Panc1 (cell line): ENCODE data around the gene AHSG. TPM values are rescaled to one million over a fixed set of nuclear protein-coding genes. Genes with fewer than 3 reads are reported as not detected.

Experiments used
- ATAC-seq: fragments of 200-7000 bp; cut with Tn5 transposase; 2 replicates; pipeline ENCODE4 v1.9.1; 2020; ENCODE audit warnings: mild to moderate bottlenecking, moderate library complexity
- BruUV-seq: library from RNA; stranded (reverse); fragments of 400-500 nt; replicated peaks from 2 replicates; lab custom pipeline; 2021; lab: Mats Ljungman, UMichigan
- CTCF ChIA-PET: fragments of 300-600 bp; sonication (Branson Sonifier 250); formaldehyde crosslinking; loops from one replicate; lab custom pipeline; 2022; ENCODE audit warnings: antibody characterized with exemption; lab: Charles Lee
- POLR2A ChIA-PET: fragments of 300-600 bp; sonication (Branson Sonifier 250); formaldehyde crosslinking; loops from one replicate; lab custom pipeline; 2022; ENCODE audit warnings: antibody characterized with exemption; lab: Charles Lee
- DNase-seq: peaks from one replicate; pipeline ENCODE4 v3.0.0-alpha.2; 2010; ENCODE audit warnings: low read depth, low spot score
- H3K27ac ChIP-seq: 2 replicates; pipeline ENCODE4 v1.5.1; 2011; ENCODE audit warnings: mild to moderate bottlenecking, low read length, inconsistent platforms
- H3K27me3 ChIP-seq: fragments of 200-500 bp; sonication (Bioruptor generic); 2 replicates; pipeline ENCODE4 v1.6.0; 2014; ENCODE audit warnings: low read length, inconsistent platforms; ENCODE audit not compliant: control insufficient read depth, insufficient read depth
- H3K36me3 ChIP-seq: fragments of 200-500 bp; sonication (Bioruptor generic); 2 replicates; pipeline ENCODE4 v1.5.1; 2014; ENCODE audit warnings: inconsistent platforms, mild to moderate bottlenecking, low read length, moderate library complexity; ENCODE audit not compliant: control insufficient read depth, insufficient read depth
- H3K4me1 ChIP-seq: 2 replicates; pipeline ENCODE4 v1.5.1; 2011; ENCODE audit warnings: inconsistent platforms, mild to moderate bottlenecking, low read length, moderate library complexity; ENCODE audit not compliant: control insufficient read depth, insufficient read depth
- H3K4me3 ChIP-seq, 2 experiments: 2 replicates each; pipeline ENCODE4 v1.5.1; 2011 to 2012; ENCODE audit warnings: low read depth in 2 of 2, low read length in 2 of 2, mild to moderate bottlenecking in 2 of 2, inconsistent platforms in 1 of 2, moderate library complexity in 1 of 2
- H3K9me3 ChIP-seq: fragments of 200-500 bp; sonication (Bioruptor generic); 2 replicates; pipeline ENCODE4 v1.5.1; 2014; ENCODE audit warnings: low read depth, mild to moderate bottlenecking, inconsistent platforms, low read length, moderate library complexity; ENCODE audit not compliant: control insufficient read depth, insufficient read depth
- POLR2AphosphoS5 ChIP-seq: IDR thresholded peaks from 2 replicates; pipeline ENCODE4 v1.6.1; 2012; ENCODE audit warnings: mild to moderate bottlenecking, low read depth, low read length, moderate library complexity
- SIN3A ChIP-seq: IDR thresholded peaks from 2 replicates; pipeline ENCODE4 v1.6.1; 2012; ENCODE audit warnings: low read depth, mild to moderate bottlenecking, low read length, moderate library complexity, borderline replicate concordance; ENCODE audit not compliant: insufficient read depth
- TCF7L2 ChIP-seq: IDR thresholded peaks from 2 replicates; pipeline ENCODE4 v1.6.1; 2011; ENCODE audit warnings: mild to moderate bottlenecking, low read depth, low read length, inconsistent platforms
- in situ Hi-C: cut with HindIII; loops from 2 replicates; pipeline ENCODE4 v1.10.0; 2016; ENCODE audit warnings: low sequenced_read_pairs, low pct_unique_long_range_greater_than_20kb
- intact Hi-C: fragments of 100-400 bp; cut with micrococcal nuclease; formaldehyde crosslinking; loops from one replicate; pipeline ENCODE4 v1.10.0; 2022; ENCODE audit not compliant: unreplicated experiment
- total RNA-seq: library from RNA; stranded (reverse); gene quantifications from one replicate; pipeline ENCODE4 v1.2.1, GENCODE V29; 2021; ENCODE audit not compliant: unreplicated experiment
- TF ChIP-seq, protein P1 (sequence below), 2 experiments: IDR thresholded peaks; 2 replicates each; pipeline ENCODE4 v1.6.1; 2011 to 2012; ENCODE audit warnings: low read depth in 2 of 2, control low read depth in 1 of 2, low read length in 1 of 2, mild to moderate bottlenecking in 1 of 2, moderate library complexity in 1 of 2; ENCODE audit not compliant: insufficient read depth in 1 of 2
- TF ChIP-seq, protein P2 (sequence below): fragments of 450-650 bp; IDR thresholded peaks from 2 replicates; pipeline ENCODE4 v1.5.1; 2017; ENCODE audit warnings: mild to moderate bottlenecking

Gene AHSG
- total RNA-seq, 1 experiment from 2014 or later: 0.85 TPM

DNA sequence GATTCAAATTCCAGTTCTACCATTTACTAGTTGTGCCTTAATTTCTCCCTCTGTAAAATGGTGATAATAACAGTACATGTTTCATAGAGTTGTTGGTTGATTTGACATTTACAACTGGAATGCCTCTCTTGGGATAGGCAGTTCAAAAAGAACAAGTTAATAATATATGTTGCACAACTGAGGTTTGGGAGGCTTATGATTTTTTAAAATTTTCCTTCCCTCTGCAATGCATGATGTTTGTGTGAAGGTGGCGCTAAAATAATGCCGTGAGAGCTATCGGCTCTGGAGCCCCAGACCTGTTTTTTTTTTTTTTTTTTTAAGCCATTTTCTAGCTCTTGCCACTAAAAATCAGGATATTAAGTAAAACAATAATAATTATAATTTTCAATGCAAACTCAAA is 23.7 kb upstream of the AHSG start:
- no peaks in the 10 kb centered on the region for H3K27me3 ChIP-seq
- no TSS peak for BruUV-seq
- ChIA-PET POLR2A (no interaction called here), CTCF (interaction anchor here (0.6 to 0.7 kb wide), 3 partner anchors 20 to 233 kb away, joined by 4 to 7 read pairs (median 5); no protein-coding TSS in a partner anchor)
- DNase-seq (no peak), ATAC-seq (no peak)
- H3K36me3 ChIP-seq: peaks cover 9% of the 10 kb centered on the region
- intact Hi-C loops (no loop called here), in situ Hi-C loops (no loop called here)
- no peak overlapping the region for H3K27ac ChIP-seq
- H3K4me1 ChIP-seq: no peaks in the 10 kb centered on the region
- H3K4me3 ChIP-seq: no peak overlapping the region
- TF ChIP-seq, protein P1, sequence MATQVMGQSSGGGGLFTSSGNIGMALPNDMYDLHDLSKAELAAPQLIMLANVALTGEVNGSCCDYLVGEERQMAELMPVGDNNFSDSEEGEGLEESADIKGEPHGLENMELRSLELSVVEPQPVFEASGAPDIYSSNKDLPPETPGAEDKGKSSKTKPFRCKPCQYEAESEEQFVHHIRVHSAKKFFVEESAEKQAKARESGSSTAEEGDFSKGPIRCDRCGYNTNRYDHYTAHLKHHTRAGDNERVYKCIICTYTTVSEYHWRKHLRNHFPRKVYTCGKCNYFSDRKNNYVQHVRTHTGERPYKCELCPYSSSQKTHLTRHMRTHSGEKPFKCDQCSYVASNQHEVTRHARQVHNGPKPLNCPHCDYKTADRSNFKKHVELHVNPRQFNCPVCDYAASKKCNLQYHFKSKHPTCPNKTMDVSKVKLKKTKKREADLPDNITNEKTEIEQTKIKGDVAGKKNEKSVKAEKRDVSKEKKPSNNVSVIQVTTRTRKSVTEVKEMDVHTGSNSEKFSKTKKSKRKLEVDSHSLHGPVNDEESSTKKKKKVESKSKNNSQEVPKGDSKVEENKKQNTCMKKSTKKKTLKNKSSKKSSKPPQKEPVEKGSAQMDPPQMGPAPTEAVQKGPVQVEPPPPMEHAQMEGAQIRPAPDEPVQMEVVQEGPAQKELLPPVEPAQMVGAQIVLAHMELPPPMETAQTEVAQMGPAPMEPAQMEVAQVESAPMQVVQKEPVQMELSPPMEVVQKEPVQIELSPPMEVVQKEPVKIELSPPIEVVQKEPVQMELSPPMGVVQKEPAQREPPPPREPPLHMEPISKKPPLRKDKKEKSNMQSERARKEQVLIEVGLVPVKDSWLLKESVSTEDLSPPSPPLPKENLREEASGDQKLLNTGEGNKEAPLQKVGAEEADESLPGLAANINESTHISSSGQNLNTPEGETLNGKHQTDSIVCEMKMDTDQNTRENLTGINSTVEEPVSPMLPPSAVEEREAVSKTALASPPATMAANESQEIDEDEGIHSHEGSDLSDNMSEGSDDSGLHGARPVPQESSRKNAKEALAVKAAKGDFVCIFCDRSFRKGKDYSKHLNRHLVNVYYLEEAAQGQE (IDR thresholded peaks at IDR 0.05; ENCODE audit: insufficient read depth in 1 of 2, low read depth in 2 of 2, low read length in 1 of 2): no peak
- no peak for TF ChIP-seq SIN3A
- no peaks in the 10 kb centered on the region for H3K9me3 ChIP-seq

DNA sequence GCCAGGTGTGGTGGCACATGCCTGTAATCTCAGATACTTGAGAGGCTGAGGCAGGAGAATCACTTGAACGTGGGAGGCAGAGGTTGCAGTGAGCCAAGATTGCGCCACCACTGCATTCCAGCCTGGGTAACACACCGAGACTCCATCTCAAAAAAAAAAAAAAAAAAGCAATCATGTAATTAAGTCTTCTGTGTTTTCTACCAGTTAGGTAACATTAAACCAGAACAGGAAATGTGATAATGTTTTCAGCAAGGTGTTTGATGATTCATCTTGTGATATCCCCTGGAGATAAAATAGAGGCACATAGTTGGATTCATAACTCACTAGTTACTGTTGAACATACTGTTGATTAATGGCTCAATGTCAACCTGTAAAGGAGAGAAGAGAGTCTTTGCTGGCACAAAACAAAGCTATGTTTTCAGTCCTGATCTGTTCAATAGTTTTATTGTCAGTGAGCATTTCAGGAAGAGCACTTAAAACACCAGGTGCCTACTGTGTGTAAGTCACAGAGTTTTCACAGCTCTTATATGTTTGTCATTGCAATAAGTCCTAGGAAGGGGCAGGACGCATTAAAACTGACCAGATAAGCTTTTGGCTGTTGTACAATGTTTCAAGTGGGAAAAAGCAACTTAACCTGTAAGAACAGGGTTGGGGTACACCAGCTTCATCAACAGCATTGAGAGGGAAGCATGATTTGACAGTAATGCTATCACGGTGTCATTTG is 22.8 kb upstream of the AHSG start:
- H3K4me1 ChIP-seq: no peaks in the 10 kb centered on the region
- TF ChIP-seq, protein P1 (IDR thresholded peaks at IDR 0.05; ENCODE audit: insufficient read depth in 1 of 2, low read depth in 2 of 2, low read length in 1 of 2): no peak
- no peak for TF ChIP-seq SIN3A
- no peak for TF ChIP-seq TCF7L2
- no peak for TF ChIP-seq POLR2AphosphoS5
- TF ChIP-seq, protein P2, sequence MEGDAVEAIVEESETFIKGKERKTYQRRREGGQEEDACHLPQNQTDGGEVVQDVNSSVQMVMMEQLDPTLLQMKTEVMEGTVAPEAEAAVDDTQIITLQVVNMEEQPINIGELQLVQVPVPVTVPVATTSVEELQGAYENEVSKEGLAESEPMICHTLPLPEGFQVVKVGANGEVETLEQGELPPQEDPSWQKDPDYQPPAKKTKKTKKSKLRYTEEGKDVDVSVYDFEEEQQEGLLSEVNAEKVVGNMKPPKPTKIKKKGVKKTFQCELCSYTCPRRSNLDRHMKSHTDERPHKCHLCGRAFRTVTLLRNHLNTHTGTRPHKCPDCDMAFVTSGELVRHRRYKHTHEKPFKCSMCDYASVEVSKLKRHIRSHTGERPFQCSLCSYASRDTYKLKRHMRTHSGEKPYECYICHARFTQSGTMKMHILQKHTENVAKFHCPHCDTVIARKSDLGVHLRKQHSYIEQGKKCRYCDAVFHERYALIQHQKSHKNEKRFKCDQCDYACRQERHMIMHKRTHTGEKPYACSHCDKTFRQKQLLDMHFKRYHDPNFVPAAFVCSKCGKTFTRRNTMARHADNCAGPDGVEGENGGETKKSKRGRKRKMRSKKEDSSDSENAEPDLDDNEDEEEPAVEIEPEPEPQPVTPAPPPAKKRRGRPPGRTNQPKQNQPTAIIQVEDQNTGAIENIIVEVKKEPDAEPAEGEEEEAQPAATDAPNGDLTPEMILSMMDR: no peak
- no peak overlapping the region for H3K4me3 ChIP-seq
- no TSS peak for BruUV-seq
- H3K36me3 ChIP-seq: peaks cover 7% of the 10 kb centered on the region; the same call in 1 of the 2 replicates
- ChIA-PET POLR2A (no interaction called here), CTCF (interaction anchor here (0.6 to 0.7 kb wide), 3 partner anchors 19 to 232 kb away, joined by 4 to 7 read pairs (median 5); no protein-coding TSS in a partner anchor)
- in situ Hi-C loops (no loop called here), intact Hi-C loops (no loop called here)
- no peak overlapping the region for H3K27ac ChIP-seq
- H3K9me3 ChIP-seq: no peaks in the 10 kb centered on the region
- no peaks in the 10 kb centered on the region for H3K27me3 ChIP-seq
- ATAC-seq (no peak), DNase-seq (no peak)
